VCaP (cell line): ENCODE data around the gene TFPI.

Experiments
- H3K27ac ChIP-seq: fragments of 450-650 bp; 2 replicates; pipeline ENCODE4 v1.5.1; 2017
- CTCF ChIP-seq: fragments of 450-650 bp; conservative IDR thresholded peaks from 2 replicates; pipeline ENCODE4 v1.5.1; 2017; ENCODE audit warnings: mild to moderate bottlenecking, moderate library complexity

The TFPI gene

DNA sequence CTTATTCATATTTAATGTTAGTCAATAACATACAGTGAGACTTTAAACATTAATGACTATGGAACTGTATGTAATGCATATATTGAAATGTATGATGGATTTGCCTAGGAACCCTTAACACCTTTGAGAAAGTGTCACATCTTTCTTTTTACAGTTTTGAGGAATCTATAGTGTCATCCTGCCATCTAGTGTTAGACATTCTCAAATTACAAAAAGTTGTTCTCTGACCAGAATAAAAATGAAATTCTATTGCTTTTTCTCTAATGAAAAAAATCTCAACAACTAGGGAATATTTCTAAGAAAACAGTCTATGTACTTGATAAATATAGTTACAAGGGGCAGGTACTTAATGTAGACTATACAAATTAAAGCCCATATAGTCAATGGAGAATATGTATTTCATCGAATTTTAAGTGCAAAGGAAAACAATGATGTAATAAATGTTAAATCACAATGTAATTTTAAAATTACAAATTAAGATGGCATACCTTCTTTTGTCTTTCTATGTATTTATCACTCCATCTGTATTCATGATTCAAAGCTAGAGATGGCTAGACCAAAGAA is 101.1 kb downstream of the TFPI start:
- peak; percentile 58 for TF ChIP-seq CTCF
- no peak overlapping the region for H3K27ac ChIP-seq

GRCh38 chr2:187451510-187451909 is 102.7 kb downstream of the TFPI start:
- no peak for TF ChIP-seq CTCF
- H3K27ac ChIP-seq: no peak overlapping the region

GRCh38 chr2:187447336-187447735 is 106.9 kb downstream of the TFPI start:
- TF ChIP-seq CTCF: no peak
- H3K27ac ChIP-seq: no peak overlapping the region

GRCh38 chr2:187446711-187447110 is 107.5 kb downstream of the TFPI start:
- H3K27ac ChIP-seq: no peak overlapping the region
- TF ChIP-seq CTCF: no peak

- no peak for TF ChIP-seq CTCF
- H3K27ac ChIP-seq: no peak overlapping the region
These were observed 109.2 kb downstream of the TFPI start for GRCh38 chr2:187445051-187445450.

GRCh38 chr2:187442778-187443177 is 111.5 kb downstream of the TFPI start:
- H3K27ac ChIP-seq: no peak overlapping the region
- no peak; the same call in 1 of the 2 replicates for TF ChIP-seq CTCF

- H3K27ac ChIP-seq: no peak overlapping the region
- TF ChIP-seq CTCF: peak; percentile 50; the same call in 1 of the 2 replicates
These were observed 111.9 kb downstream of the TFPI start for GRCh38 chr2:187442378-187442777.
